Stimulated activated CD4-positive, alpha-beta T cell treated with anti-CD3 and anti-CD28 coated beads, TNF-alpha, amount 100 ng/mL, for 4 hours (primary cell): ENCODE measurements around the gene CLIP4.

Experiments
- DNase-seq, 3 experiments: peaks; one replicate each; pipeline ENCODE4 v3.0.0-alpha.2; 2020; ENCODE audit warnings: low read depth in 3 of 3

The CLIP4 gene

GRCh38 chr2:29222381-29223179, 107.4 kb downstream of the CLIP4 start:
- DNase-seq = no peak

DNA sequence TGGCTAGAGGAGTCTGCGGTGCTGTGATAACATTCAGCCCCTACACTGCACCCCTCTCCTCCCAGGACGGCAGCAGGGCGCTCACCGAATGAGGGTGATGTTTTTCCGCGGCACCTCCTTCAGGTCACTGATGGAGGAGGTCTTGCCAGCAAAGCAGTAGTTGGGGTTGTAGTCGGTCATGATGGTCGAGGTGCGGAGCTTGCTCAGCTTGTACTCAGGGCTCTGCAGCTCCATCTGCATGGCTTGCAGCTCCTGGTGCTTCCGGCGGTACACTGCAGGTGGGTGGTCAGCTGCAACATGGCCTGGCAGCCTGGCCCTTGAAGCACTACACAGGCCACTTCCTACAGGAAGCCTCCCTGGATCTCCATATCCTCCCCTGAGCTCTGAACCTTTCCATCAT, 108.0 kb downstream of the CLIP4 start:
- DNase-seq = no peak

DNA sequence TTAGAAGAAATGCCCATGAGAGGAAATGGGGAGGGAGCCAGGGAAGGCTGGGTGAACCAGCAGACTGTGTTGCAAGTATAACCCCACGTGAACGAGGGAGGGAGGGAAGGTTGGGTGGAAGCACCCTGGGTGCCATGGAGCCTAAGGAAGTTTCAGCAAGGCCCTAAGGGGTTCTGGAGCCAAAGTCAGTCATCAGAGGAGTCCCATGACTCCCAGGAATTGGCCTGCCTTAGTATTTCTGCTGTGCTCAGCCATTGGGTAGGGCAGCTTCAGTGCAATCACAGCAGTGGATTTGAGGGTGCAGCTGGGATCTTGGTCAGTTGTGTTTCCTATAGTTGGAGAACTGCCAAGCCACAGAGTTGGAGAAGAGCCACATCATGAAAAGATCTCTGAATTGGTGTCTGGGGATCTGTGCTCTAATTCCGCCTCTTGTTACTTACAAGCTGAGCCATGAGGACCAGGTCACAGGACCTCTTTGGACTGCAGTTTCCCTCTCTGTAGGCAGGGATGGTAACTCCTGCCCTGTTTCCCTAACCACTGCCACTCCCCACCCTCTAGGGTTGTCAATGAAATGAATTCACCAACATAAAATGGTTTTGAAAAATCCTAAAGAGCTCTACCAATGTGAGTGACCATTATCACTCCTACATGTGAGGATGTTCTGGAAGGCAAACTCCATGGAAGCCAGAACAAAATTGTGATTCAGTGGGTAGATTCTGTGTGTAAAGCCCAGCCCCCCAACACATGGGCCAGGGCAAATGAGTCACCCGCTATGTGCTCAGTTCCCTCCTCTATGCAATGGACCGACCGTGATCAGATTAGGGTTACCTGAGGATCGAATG, 108.9 kb downstream of the CLIP4 start:
- no peak for DNase-seq

DNA sequence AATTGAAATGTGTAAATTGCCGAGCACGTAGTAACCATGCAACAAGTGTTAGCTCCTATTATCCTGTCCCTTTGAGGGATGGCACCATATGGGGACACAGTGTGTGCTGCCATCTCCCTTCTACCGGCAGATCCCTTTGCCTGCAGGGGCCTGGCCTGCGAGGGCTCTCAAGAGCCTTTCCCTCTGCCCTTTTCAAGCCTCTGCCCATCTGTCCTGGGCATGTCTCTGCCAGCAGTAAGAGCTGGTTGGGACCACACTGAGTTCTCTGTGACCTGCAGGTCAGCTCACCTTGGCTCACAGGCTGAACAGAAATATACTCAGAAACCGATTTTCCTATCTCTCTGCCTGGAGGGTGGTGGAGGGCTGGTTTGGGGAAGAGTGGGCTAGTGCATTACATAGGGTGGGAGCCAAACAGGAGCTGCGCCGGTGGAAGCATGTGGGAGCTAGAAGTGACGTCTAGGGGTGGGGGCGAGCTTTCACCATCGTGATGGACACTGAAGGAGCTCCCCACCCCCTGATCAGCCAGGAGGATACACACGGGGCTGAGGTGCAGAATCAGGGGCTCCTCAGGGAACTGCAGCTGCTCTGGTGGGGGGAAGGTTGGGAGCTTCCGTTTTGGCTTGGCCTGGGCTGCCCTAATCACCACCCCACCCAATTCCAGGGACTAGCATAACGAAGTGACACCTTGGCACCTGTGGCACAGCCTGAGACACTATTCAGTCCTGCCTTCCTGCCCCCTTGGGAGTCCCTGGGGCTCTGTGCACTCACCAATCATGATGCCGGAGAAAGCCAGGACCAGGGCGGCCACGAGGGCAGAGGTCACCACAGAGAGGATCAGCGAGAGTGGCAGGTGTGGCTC, 109.7 kb downstream of the CLIP4 start:
- DNase-seq = no peak

- DNase-seq = no peak
Measured at GRCh38 chr2:29225814-29226213, 110.6 kb downstream of the CLIP4 start.

DNA sequence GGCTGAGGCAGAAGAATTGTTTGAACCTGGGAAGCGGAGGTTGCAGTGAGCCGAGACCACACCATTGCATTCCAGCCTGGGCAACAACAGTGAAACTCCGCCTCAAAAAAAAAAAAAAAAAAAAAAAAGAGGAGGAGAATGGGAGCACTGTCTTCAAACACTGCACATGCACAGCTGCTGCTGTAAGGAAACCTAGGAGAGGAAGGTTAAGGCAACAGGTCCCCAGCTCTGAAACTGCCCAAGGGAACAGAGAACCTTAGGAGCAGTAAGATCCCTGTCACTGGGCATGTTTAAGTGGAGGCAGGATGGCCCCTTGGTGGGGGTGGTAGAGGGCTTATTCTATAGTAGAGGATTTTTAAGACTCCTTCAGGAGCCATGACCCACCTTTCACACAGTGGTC, 111.2 kb downstream of the CLIP4 start:
- no peak for DNase-seq

DNA sequence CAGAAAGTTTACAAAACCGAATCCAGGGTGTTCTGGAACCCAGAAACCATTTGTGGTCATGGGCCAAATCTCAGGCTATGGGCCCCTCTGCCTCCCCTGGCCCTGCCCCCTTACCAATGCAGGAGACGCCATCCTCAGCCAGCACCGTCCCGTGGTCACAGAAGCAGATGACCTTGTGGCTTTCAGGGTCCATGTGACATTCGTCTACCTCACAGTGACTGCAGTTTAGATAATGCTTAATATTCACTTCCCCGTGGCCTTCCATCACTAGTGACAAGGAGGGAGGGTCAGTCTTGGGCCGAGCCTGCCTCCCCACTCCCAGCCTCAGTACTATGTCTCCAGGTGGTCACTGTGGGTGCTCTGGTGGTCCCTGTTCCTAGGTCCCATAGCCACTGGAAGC, 111.6 kb downstream of the CLIP4 start:
- no peak for DNase-seq

- DNase-seq = no peak
Measured at GRCh38 chr2:29227935-29228675, 112.9 kb downstream of the CLIP4 start.

DNA sequence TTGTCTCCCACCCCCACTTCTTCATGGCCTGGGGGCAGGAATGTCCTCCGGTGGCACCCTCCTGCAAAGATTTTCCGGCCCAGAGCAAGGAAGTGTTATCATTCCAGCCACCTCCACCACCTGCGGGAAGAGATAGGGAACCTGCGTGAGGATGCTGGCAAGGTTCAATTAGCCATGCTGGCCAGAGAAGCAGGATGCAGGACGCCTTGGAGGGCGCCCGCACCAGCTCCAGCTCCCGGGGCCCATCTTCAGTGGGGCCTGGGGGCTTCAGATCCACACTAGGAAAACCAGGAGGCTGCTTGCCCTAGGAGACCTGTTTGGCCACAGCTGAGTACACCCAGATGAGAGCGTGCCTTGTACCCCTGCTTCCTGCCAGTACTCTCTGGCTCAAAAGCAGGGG, 113.7 kb downstream of the CLIP4 start:
- no peak for DNase-seq

DNA sequence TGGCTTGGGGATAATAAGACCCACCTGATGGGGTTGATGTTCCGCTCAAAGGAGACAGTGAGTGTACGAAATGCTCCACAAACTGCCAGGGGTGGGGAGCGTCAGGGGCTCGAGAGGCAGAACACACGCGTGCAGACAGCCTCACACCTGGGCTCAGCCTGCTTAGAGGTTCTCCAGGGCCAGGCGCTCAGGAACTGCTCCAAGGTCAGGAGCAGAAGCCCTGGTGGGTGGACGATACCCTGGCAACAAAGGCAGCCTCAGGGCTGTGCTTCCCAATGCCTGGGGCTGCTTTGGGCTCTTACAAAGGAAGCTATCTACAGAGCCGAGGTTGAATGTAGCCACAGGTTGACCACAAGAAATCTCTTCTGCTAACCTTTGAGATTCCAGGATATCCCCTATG, 114.4 kb downstream of the CLIP4 start:
- no peak for DNase-seq

DNA sequence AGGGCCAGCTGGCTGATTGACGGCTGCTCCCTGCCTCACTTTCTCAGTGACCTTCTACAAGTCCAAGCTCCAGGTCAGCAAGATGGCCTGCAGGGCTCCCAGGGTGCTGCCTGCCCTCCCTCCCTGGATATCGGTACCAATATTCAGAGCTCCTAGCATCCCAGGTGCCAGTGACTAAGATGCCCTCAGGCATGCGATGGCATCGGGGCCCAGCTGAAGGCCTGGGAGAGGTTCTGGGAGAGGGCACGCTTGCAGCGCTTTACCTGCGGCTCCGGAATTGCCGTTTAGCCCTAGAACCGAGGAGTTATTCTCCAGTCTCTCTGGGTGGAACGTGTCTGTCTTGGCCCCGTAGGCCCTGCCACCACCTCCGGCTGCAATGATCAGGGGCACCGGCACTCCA, 116.8 kb downstream of the CLIP4 start:
- DNase-seq = no peak

- no peak for DNase-seq
Measured at GRCh38 chr2:29233428-29233827, 118.2 kb downstream of the CLIP4 start.

GRCh38 chr2:29235411-29235810, 120.2 kb downstream of the CLIP4 start:
- DNase-seq = no peak

GRCh38 chr2:29236074-29236473, 120.9 kb downstream of the CLIP4 start:
- DNase-seq = no peak

DNA sequence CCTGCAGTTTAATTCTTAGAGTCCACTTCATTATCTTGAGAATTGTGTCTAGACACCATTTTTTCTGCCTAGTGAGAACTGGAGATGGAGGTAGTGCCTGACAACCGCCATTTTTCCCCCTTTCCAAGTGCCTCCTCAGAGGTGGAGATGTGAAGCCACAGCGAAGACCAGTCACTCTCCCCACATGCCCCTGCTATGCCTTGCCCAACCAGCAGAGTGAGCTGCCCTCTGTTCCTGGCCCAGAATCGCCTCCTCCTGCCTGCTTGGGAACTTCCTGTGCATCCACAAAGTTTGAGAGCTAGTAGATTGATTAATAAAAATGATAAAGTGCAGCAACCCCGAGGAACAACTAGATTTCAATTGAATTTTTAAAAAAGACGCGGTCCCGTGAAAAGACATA, 123.3 kb downstream of the CLIP4 start:
- DNase-seq = no peak
